ENCODE measurements around the gene TSC2.
"Not testable (repeated sequence)": the region's sequence is repeated elsewhere in the genome, so short reads cannot be mapped to it uniquely, and the experiment has no call there.

DNA sequence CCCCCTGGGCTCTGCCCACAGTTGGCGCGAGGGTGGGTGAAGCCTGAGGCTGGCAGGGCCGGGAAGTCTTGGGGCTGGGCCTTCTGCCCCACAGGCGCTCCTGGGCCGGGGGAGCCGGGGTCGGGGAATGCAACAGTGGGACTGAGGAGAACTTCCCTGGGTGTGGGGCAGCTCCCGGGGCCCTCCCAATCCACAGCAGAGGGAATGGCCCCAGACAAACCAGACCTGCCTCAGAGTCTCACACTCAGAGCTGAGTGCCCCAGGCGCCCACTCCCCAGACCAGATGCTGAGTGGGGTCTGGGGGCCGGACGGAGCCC is 76.5 kb downstream of the TSC2 start:
- TF ChIP-seq POLR2A, EP300, POLR2AphosphoS5 (IDR thresholded peaks at IDR 0.05): not testable (repeated sequence)

All from upper lobe of left lung (tissue), 4 donors.